ENCODE data around the gene IPCEF1. TPM values are rescaled to one million over a fixed set of nuclear protein-coding genes. Genes with fewer than 3 reads are reported as not detected.

IPCEF1 gene
- total and polyA plus RNA-seq, 4 donors: 0.85 to 18.1 (median 3.6) TPM

DNA sequence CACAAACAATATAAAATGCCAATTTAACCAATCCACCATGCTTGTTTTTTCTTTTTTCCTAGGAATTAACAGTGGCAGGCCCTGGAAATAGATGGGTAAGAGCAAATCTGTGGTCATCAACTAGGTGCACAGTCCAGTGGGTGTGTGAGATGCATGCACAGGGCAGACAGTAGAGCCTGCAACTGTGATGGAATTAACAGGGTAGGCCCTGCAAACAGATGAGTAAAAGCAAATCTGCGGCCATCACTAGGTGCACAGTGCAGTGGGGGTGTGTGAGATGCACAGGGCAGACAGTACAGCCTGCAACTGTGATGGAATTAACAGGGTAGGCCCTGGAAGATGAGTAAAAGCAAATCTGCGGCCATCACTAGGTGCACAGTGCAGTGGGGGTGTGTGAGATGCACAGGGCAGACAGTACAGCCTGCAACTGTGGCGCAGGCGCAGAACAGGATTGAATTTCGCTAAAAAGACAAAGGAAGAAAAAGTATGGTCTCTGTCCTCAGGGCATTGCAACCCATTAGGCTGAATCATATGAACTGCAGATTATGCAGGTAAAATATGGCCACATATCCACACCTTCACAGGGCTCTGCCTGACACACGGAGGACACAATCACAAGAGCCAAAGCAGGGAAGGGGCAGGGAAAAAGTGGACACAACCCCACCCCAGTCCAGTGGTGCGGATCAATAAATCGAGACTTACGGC, 41.0 kb upstream of the IPCEF1 start:
- TF ChIP-seq, protein P1, sequence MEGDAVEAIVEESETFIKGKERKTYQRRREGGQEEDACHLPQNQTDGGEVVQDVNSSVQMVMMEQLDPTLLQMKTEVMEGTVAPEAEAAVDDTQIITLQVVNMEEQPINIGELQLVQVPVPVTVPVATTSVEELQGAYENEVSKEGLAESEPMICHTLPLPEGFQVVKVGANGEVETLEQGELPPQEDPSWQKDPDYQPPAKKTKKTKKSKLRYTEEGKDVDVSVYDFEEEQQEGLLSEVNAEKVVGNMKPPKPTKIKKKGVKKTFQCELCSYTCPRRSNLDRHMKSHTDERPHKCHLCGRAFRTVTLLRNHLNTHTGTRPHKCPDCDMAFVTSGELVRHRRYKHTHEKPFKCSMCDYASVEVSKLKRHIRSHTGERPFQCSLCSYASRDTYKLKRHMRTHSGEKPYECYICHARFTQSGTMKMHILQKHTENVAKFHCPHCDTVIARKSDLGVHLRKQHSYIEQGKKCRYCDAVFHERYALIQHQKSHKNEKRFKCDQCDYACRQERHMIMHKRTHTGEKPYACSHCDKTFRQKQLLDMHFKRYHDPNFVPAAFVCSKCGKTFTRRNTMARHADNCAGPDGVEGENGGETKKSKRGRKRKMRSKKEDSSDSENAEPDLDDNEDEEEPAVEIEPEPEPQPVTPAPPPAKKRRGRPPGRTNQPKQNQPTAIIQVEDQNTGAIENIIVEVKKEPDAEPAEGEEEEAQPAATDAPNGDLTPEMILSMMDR (IDR thresholded peaks at IDR 0.05; ENCODE audit: control extremely low read depth, extremely low read depth): no peak
- no peak overlapping the region for H3K27ac ChIP-seq (ENCODE audit: low read depth in 1 of 2, low read length in 1 of 2)
- no peaks in the 10 kb centered on the region for H3K27me3 ChIP-seq (ENCODE audit: control insufficient read depth in 3 of 3, insufficient read depth in 3 of 3, low read length in 2 of 3)
- ATAC-seq (ENCODE audit: insufficient read depth, low FRiP score): no peak
- 91 to 98% methylated on average over 9 of the region's 9 CpGs for WGBS, 2 donors
- H3K36me3 ChIP-seq (ENCODE audit: control insufficient read depth in 4 of 4, insufficient read depth in 4 of 4, low read length in 4 of 4): peaks cover 0 to 4% (median 2%) of the 10 kb centered on the region in 4 donors
- no peaks in the 10 kb centered on the region for H3K9me3 ChIP-seq (ENCODE audit: control insufficient read depth in 4 of 4, insufficient read depth in 3 of 4, low read length in 3 of 4)
- no peaks in the 10 kb centered on the region for H3K4me1 ChIP-seq (ENCODE audit: control insufficient read depth in 5 of 5, insufficient read depth in 5 of 5, low read length in 5 of 5)
- no peak for DNase-seq
- H3K9ac ChIP-seq (ENCODE audit: insufficient read depth in 1 of 2, low read length in 2 of 2): no peak overlapping the region
- no peak overlapping the region for H3K4me3 ChIP-seq

DNA sequence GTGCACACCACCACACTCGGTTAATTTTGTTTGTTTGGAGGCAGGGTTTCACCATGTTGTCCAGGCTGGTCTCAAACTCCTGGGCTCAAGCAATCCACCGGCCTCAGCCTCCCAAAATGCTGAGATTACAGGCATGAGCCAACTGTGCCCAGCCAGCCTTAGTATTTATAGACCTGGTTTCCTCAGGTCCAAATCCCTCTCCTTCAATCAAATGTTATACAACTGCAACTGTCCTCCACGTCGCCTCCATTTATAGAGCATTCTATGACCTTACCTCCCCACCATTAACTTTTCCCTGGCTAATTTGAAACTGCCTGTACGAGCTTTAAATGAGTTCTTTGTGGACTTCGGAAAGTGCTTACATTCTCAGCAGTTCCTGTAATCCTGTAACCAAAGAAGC, 39.3 kb upstream of the IPCEF1 start:
- TF ChIP-seq, protein P1 (IDR thresholded peaks at IDR 0.05; ENCODE audit: control extremely low read depth, extremely low read depth): no peak
- Histone ChIP-seq H3K4me3 (no peak overlapping the region), H3K9me3 (ENCODE audit: control insufficient read depth in 4 of 4, insufficient read depth in 3 of 4, low read length in 3 of 4) (no peaks in the 10 kb centered on the region), H3K27ac (ENCODE audit: low read depth in 1 of 2, low read length in 1 of 2) (no peak overlapping the region), H3K4me1 (ENCODE audit: control insufficient read depth in 5 of 5, insufficient read depth in 5 of 5, low read length in 5 of 5) (peaks cover 0 to 2% (median 0%) of the 10 kb centered on the region in 5 donors), H3K36me3 (ENCODE audit: control insufficient read depth in 4 of 4, insufficient read depth in 4 of 4, low read length in 4 of 4) (peaks cover 0 to 3% (median 0%) of the 10 kb centered on the region in 4 donors), H3K27me3 (ENCODE audit: control insufficient read depth in 3 of 3, insufficient read depth in 3 of 3, low read length in 2 of 3) (no peaks in the 10 kb centered on the region), H3K9ac (ENCODE audit: insufficient read depth in 1 of 2, low read length in 2 of 2) (no peak overlapping the region)
- DNase-seq: no peak
- 95 to 97% methylated on average over 6 of the region's 6 CpGs for WGBS, 2 donors
- no peak for ATAC-seq (ENCODE audit: insufficient read depth, low FRiP score)

DNA sequence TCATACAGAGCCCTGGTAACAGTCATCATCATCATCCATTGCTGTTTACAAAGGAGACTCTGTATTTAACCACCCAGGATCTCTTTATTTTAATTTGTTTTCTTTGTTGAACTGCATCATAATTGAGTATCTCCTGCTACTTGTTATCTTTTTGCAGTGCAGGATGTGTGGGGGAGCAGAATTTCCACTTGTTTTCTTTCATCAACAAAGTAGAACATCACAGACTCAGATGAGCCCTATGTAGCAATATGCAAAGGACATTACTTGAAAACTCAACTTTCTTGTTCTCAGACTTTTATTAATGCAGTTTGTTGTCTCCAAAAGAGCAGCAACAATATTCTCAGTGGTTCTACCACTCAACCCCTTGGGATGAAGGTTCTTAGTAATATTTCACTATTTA, 38.7 kb upstream of the IPCEF1 start:
- DNase-seq (no peak), ATAC-seq (ENCODE audit: insufficient read depth, low FRiP score) (no peak)
- Histone ChIP-seq H3K4me1 (ENCODE audit: control insufficient read depth in 5 of 5, insufficient read depth in 5 of 5, low read length in 5 of 5) (peaks cover 0 to 2% (median 0%) of the 10 kb centered on the region in 5 donors), H3K27me3 (ENCODE audit: control insufficient read depth in 3 of 3, insufficient read depth in 3 of 3, low read length in 2 of 3) (no peaks in the 10 kb centered on the region), H3K9me3 (ENCODE audit: control insufficient read depth in 4 of 4, insufficient read depth in 3 of 4, low read length in 3 of 4) (no peaks in the 10 kb centered on the region), H3K36me3 (ENCODE audit: control insufficient read depth in 4 of 4, insufficient read depth in 4 of 4, low read length in 4 of 4) (peaks cover 0 to 3% (median 0%) of the 10 kb centered on the region in 4 donors), H3K9ac (ENCODE audit: insufficient read depth in 1 of 2, low read length in 2 of 2) (no peak overlapping the region), H3K27ac (ENCODE audit: low read depth in 1 of 2, low read length in 1 of 2) (no peak overlapping the region), H3K4me3 (no peak overlapping the region)
- TF ChIP-seq, protein P1 (IDR thresholded peaks at IDR 0.05; ENCODE audit: control extremely low read depth, extremely low read depth): no peak

DNA sequence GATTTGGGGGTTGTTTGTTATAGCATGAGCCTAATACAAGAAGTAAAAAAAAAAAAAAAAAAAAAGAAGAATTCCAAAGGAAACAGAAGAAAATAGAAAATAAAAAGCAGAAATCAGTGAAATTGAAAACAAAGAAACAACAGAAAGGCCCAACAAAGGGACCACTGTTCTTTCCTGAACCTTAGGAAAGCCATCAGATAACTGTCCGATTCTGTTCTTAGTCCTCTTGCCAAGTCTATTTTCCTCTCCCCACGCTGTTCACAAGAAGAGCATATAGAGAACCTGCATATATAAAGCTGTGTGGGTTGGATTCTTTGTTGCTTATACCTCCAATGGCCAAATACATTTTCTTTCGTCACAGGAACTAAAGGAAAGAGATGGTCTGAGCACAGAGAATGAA, 38.0 kb upstream of the IPCEF1 start:
- DNase-seq (no peak), ATAC-seq (ENCODE audit: insufficient read depth, low FRiP score) (no peak)
- 88 to 89% methylated on average over 3 of the region's 3 CpGs for WGBS, 2 donors

More for the DNA sequence above, 38.0 kb upstream of the IPCEF1 start:
- H3K9ac ChIP-seq (ENCODE audit: insufficient read depth in 1 of 2, low read length in 2 of 2): no peak overlapping the region
- TF ChIP-seq, protein P1 (IDR thresholded peaks at IDR 0.05; ENCODE audit: control extremely low read depth, extremely low read depth): no peak
- no peaks in the 10 kb centered on the region for H3K36me3 ChIP-seq (ENCODE audit: control insufficient read depth in 4 of 4, insufficient read depth in 4 of 4, low read length in 4 of 4)
- no peak overlapping the region for H3K4me3 ChIP-seq
- no peaks in the 10 kb centered on the region for H3K27me3 ChIP-seq (ENCODE audit: control insufficient read depth in 3 of 3, insufficient read depth in 3 of 3, low read length in 2 of 3)
- H3K27ac ChIP-seq (ENCODE audit: low read depth in 1 of 2, low read length in 1 of 2): no peak overlapping the region
- peaks cover 0 to 2% (median 0%) of the 10 kb centered on the region in 5 donors for H3K4me1 ChIP-seq (ENCODE audit: control insufficient read depth in 5 of 5, insufficient read depth in 5 of 5, low read length in 5 of 5)
- peaks cover 0 to 2% (median 0%) of the 10 kb centered on the region in 4 donors for H3K9me3 ChIP-seq (ENCODE audit: control insufficient read depth in 4 of 4, insufficient read depth in 3 of 4, low read length in 3 of 4)
